Endothelial cell of umbilical vein (primary cell): ENCODE measurements around the gene DCAF17. TPM values are rescaled to one million over a fixed set of nuclear protein-coding genes. Genes with fewer than 3 reads are reported as not detected.

ENCODE experiments used
- BruUV-seq: library from RNA; stranded (reverse); fragments of 400-500 nt; replicated peaks from 2 replicates; lab custom pipeline; 2021; lab: Mats Ljungman, UMichigan
- CTCF ChIA-PET: fragments of 300-600, 350-600 bp; sonication (Branson Sonifier 250); formaldehyde crosslinking; loops from one replicate; lab custom pipeline; 2021; ENCODE audit warnings: antibody characterized with exemption, inconsistent platforms; lab: Charles Lee
- POLR2A ChIA-PET: fragments of 300-600, 350-600 bp; sonication (Branson Sonifier 250); formaldehyde crosslinking; loops from one replicate; lab custom pipeline; 2021; ENCODE audit warnings: antibody characterized with exemption, inconsistent platforms; lab: Charles Lee
- DNase-seq: peaks from one replicate; pipeline ENCODE4 v3.0.0-alpha.2; 2011; ENCODE audit warnings: low read depth, low spot score
- FAIRE-seq: peaks from 2 replicates; lab custom pipeline; 2011; peaks lifted over from hg19 to GRCh38; lab: Jason Lieb, UNC
- H2AFZ ChIP-seq: 2 replicates; pipeline ENCODE4 v1.6.0; 2012; ENCODE audit warnings: low read depth, low read length, control low read depth, inconsistent platforms
- H3K27ac ChIP-seq: 2 replicates; pipeline ENCODE4 v1.5.1; 2011; ENCODE audit warnings: low read depth, mild to moderate bottlenecking, control low read depth, low read length, moderate library complexity; ENCODE audit not compliant: insufficient read depth
- H3K27me3 ChIP-seq, 2 experiments: 2 replicates each; pipeline versions ENCODE4 v1.6.0 to v1.6.1; 2011; ENCODE audit warnings: low read length in 2 of 2, mixed read lengths in 1 of 2; ENCODE audit not compliant: control insufficient read depth in 2 of 2, insufficient read depth in 2 of 2
- H3K36me3 ChIP-seq, 2 experiments: 2 replicates in 1 of 2; 3 replicates in 1 of 2; pipeline ENCODE4 v1.5.1; 2011; ENCODE audit warnings: low read length in 2 of 2, mild to moderate bottlenecking in 1 of 2, moderate library complexity in 1 of 2; ENCODE audit not compliant: control insufficient read depth in 2 of 2, insufficient read depth in 2 of 2; ENCODE audit errors: extremely low read depth in 1 of 2
- H3K4me1 ChIP-seq: 3 replicates; pipeline ENCODE4 v1.5.1; 2011; ENCODE audit warnings: mild to moderate bottlenecking, low read length; ENCODE audit not compliant: control insufficient read depth, insufficient read depth; ENCODE audit errors: extremely low read depth
- H3K4me2 ChIP-seq: 2 replicates; pipeline ENCODE4 v1.6.1; 2011; ENCODE audit warnings: low read length, control low read depth, mixed read lengths; ENCODE audit not compliant: insufficient read depth
- H3K4me3 ChIP-seq, 3 experiments: fragments of 200-600 bp in 1 of 3; sonication (generic), shearing (Covaris generic) in 1 of 3; replicated peaks in 1 of 3; 2 replicates each; pipeline ENCODE4 v1.5.1; 2011 to 2016; ENCODE audit warnings: control low read depth in 3 of 3, low read length in 3 of 3, mild to moderate bottlenecking in 2 of 3, inconsistent platforms in 1 of 3, low read depth in 1 of 3, moderate library complexity in 1 of 3; ENCODE audit not compliant: insufficient read depth in 1 of 3
- H3K79me2 ChIP-seq: 2 replicates; pipeline ENCODE4 v1.6.0; 2012; ENCODE audit warnings: low read length, inconsistent platforms; ENCODE audit not compliant: control insufficient read depth, insufficient read depth
- H3K9ac ChIP-seq: replicated peaks from 2 replicates; pipeline ENCODE3; 2011; ENCODE audit warnings: low read length, control low read depth; ENCODE audit not compliant: insufficient read depth; ENCODE audit errors: extremely low read depth
- H3K9me1 ChIP-seq: replicated peaks from 3 replicates; pipeline ENCODE4 v1.6.0; 2011; ENCODE audit warnings: mild to moderate bottlenecking, low read length; ENCODE audit not compliant: control insufficient read depth, insufficient read depth; ENCODE audit errors: extremely low read depth
- H3K9me3 ChIP-seq: replicated peaks from 2 replicates; pipeline ENCODE4 v1.5.1; 2012; ENCODE audit warnings: low read length, inconsistent platforms; ENCODE audit not compliant: control insufficient read depth, insufficient read depth
- H4K20me1 ChIP-seq: replicated peaks from 2 replicates; pipeline ENCODE3; 2011; ENCODE audit warnings: mild to moderate bottlenecking, low read length; ENCODE audit not compliant: control insufficient read depth, insufficient read depth; ENCODE audit errors: extremely low read depth
- CTCF ChIP-seq, 2 donors: IDR thresholded peaks; 1 replicate in 1 of 2; 2 replicates in 1 of 2; pipeline ENCODE4 v1.5.1; 2011; ENCODE audit warnings: low read length in 2 of 2, mild to moderate bottlenecking in 2 of 2, moderate library complexity in 2 of 2, control low read depth in 1 of 2, inconsistent platforms in 1 of 2, low read depth in 1 of 2; ENCODE audit not compliant: insufficient read depth in 1 of 2; ENCODE audit errors: extremely low read depth in 1 of 2
- EZH2 ChIP-seq: IDR thresholded peaks from 2 replicates; pipeline ENCODE4 v1.6.1; 2012; ENCODE audit warnings: borderline replicate concordance, low read depth, mild to moderate bottlenecking, moderate library complexity, low read length, inconsistent platforms; ENCODE audit not compliant: severe bottlenecking
- FOS ChIP-seq: IDR thresholded peaks from 2 replicates; pipeline ENCODE4 v1.6.1; 2011; ENCODE audit warnings: mild to moderate bottlenecking, low read length, moderate library complexity, borderline replicate concordance; ENCODE audit not compliant: insufficient read depth
- GATA2 ChIP-seq: IDR thresholded peaks from 2 replicates; pipeline ENCODE4 v1.7.0; 2011; ENCODE audit warnings: low read depth, mild to moderate bottlenecking, moderate library complexity, mixed read lengths, low read length; ENCODE audit not compliant: insufficient read length, insufficient read depth
- JUN ChIP-seq: IDR thresholded peaks from 2 replicates; pipeline ENCODE4 v1.6.1; 2011; ENCODE audit warnings: borderline replicate concordance, low read depth; ENCODE audit not compliant: insufficient read length, insufficient read depth
- MAX ChIP-seq: IDR thresholded peaks from 2 replicates; pipeline ENCODE4 v1.6.1; 2011; ENCODE audit not compliant: insufficient read depth, insufficient read length
- MYC ChIP-seq: IDR thresholded peaks from one replicate; pipeline ENCODE4 v1.6.1; 2011; ENCODE audit warnings: mild to moderate bottlenecking, low read depth, low read length
- POLR2A ChIP-seq: IDR thresholded peaks from 2 replicates; pipeline ENCODE4 v1.6.1; 2012; ENCODE audit warnings: low read depth, mild to moderate bottlenecking, control low read depth, low read length
- POLR2AphosphoS5 ChIP-seq: IDR thresholded peaks from 2 replicates; pipeline ENCODE4 v1.6.1; 2012; ENCODE audit warnings: low read depth, mild to moderate bottlenecking, control low read depth, low read length, moderate library complexity; ENCODE audit not compliant: insufficient read depth
- dilution Hi-C: fragments of 300-500 bp; cut with MboI; formaldehyde crosslinking; loops from one replicate; pipeline ENCODE4 v1.15.0; 2019; ENCODE audit warnings: low sequenced_read_pairs; ENCODE audit not compliant: extremely low pct_ligation_motif_present
- intact Hi-C: fragments of 100-400 bp; cut with micrococcal nuclease; formaldehyde crosslinking; loops from one replicate; pipeline ENCODE4 v1.10.0; 2022
- polyA plus RNA-seq, 4 experiments: library from polyadenylated mRNA; depleted of rRNA in 3 of 4; stranded (reverse) in 3 of 4; unstranded in 1 of 4; fragments of >200 nt; gene quantifications; 2 replicates each; pipeline versions ENCODE4 v1.2.1 to v1.2.3, GENCODE V29; 2011 to 2012; ENCODE audit warnings: missing spikeins in 1 of 4
- total RNA-seq: library from RNA; stranded (reverse); gene quantifications from 2 replicates; pipeline ENCODE4 v1.2.3, GENCODE V29; 2021

DCAF17 gene
- total and polyA plus RNA-seq, 2 donors (not counting 3 experiments of a cell fraction or from before 2014, with no cell fraction given) = 4.6 to 14.9 TPM

- H3K4me2 ChIP-seq = no peak overlapping the region
- no peak overlapping the region for H3K4me3 ChIP-seq
- FAIRE-seq = no peak
- CTCF ChIA-PET = interaction anchor here (1.3 kb wide), 1 partner anchor 374 kb away, joined by 3 read pairs; no protein-coding TSS in a partner anchor
- no TSS peak for BruUV-seq
- POLR2A ChIA-PET = no interaction called here
- dilution Hi-C loops (no loop called here), intact Hi-C loops (no loop called here)
- no peak overlapping the region for H3K9ac ChIP-seq
- H2AFZ ChIP-seq = no peak overlapping the region
- no peaks in the 10 kb centered on the region for H4K20me1 ChIP-seq
- no peaks in the 10 kb centered on the region for H3K4me1 ChIP-seq
- H3K27me3 ChIP-seq = no peaks in the 10 kb centered on the region
- TF ChIP-seq MAX (no peak), FOS (no peak), EZH2 (no peak), JUN (no peak), GATA2 (no peak), MYC (no peak), CTCF (IDR thresholded peaks at IDR 0.05; ENCODE audit: extremely low read depth in 1 of 2, insufficient read depth in 1 of 2, low read depth in 1 of 2, low read length in 2 of 2) (no peak), POLR2AphosphoS5 (no peak), POLR2A (no peak)
- no peak for DNase-seq
- H3K36me3 ChIP-seq = peaks cover 0 to 8% of the 10 kb centered on the region in 2 experiments
- no peaks in the 10 kb centered on the region for H3K9me3 ChIP-seq
- H3K27ac ChIP-seq = no peak overlapping the region
- no peaks in the 10 kb centered on the region for H3K79me2 ChIP-seq
- no peaks in the 10 kb centered on the region for H3K9me1 ChIP-seq
These were observed 26.5 kb downstream of the DCAF17 start for GRCh38 chr2:171460537-171460936.
